GM18511 (cell line): ENCODE data around the gene C1QTNF9.
"Not testable (repeated sequence)": the region's sequence is repeated elsewhere in the genome, so short reads cannot be mapped to it uniquely, and the experiment has no call there.

Experiments
- ATAC-seq: cut with Tn5 transposase; IDR thresholded peaks from one replicate; pipeline ENCODE4 v1.9.1; 2021; ENCODE audit warnings: mild to moderate bottlenecking, moderate library complexity; ENCODE audit not compliant: unreplicated experiment

The C1QTNF9 gene

GRCh38 chr13:24281188-24282008 is 28.0 kb upstream of the C1QTNF9 start:
- ATAC-seq, result no peak

DNA sequence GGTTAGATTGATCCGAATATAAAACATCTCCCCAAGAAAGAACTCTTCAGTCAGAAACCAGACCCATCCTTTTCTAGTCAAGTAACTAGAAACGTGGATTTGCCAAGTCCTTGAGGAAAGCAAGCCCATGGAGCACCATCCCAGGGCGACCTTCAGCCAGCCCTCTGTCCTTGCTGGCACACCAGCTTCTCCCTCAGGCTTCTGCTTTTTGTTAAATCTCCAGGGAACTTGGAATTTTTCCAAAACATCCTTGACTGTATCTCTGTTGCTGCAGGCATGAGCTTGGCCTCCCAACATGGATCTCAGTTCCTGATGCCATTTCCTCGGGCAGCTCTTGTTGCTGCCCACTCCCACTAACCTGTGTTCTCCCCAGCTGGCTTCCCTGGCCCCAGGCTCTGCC is 27.1 kb upstream of the C1QTNF9 start:
- no peak for ATAC-seq

DNA sequence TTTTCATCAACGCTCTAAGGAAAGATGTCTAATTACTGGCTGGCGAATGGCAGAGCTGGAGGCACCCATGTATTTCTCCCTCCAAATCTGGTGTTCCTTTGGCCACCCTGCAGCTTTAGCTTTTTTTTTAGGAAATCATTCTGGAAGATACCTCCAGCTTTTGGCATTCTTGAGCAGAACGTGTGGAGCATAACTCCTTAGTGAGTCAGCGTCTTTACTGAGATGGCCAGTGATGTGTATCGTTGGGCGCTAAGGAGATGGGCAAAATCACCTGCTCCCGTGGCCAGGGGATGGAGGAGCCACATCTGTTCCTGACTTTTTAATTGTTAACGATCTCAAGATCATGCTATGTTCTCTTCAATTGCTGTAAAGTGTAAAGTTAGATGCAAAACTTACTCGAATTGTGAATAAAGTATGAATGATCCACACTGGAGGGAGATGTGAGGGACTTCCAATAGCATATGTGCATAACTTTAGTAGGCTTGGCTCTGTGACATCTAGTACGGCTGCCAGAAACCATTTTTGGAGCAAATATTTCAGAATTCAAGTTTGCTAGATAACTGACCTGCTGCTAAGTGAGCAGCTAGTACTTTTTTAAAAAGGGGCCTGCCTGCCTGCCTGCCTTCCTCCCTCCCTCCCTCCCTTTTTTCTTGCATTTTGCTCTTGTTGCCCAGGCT is 24.4 kb upstream of the C1QTNF9 start:
- no peak for ATAC-seq

- ATAC-seq, result no peak
Measured at GRCh38 chr13:24286624-24287023, 22.8 kb upstream of the C1QTNF9 start.

- no peak for ATAC-seq
Measured at GRCh38 chr13:24287748-24288287, 21.6 kb upstream of the C1QTNF9 start.

DNA sequence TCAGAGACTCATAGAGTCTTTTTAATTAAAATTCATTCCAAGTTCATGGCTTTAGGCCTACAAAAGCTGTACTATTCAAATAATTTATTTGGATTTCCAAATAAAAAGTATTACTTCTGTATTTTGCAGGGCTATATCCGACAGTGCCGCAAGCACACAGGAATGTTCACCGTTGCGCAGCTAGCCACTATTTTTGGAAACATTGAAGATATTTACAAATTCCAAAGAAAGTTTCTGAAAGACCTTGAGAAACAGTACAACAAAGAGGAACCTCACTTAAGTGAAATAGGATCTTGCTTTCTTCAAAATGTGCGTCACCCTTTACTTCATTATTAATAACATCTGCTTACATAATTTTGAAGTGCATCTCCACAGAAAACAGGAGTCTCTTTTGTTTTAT is 20.5 kb upstream of the C1QTNF9 start:
- no peak for ATAC-seq

DNA sequence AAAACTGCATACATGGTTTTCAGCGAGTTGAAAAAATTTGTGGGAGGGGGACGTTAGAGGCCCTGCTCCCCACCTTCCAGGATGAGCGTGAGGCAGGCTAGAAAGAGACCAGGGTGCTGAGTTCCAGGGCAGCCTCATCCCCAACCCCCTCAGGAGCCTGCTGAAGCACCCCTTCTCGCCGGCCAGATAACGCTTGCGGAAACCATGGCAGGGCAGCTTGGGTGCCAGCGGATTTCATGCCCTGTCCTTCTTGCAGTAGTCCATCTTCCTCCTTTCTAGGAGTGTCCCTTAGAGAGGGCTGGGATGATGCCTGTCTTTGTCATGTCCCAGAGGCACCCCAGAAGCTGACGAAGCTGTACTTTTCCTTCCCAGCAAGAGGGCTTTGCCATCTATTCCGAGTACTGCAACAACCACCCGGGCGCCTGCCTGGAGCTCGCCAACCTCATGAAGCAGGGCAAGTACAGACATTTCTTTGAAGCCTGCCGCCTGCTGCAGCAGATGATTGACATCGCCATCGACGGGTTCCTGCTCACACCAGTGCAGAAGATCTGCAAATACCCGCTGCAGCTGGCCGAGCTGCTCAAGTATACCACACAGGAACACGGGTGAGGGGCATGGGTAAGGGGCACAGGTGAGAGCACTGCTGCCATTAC is 19.0 kb upstream of the C1QTNF9 start:
- ATAC-seq, result no peak

DNA sequence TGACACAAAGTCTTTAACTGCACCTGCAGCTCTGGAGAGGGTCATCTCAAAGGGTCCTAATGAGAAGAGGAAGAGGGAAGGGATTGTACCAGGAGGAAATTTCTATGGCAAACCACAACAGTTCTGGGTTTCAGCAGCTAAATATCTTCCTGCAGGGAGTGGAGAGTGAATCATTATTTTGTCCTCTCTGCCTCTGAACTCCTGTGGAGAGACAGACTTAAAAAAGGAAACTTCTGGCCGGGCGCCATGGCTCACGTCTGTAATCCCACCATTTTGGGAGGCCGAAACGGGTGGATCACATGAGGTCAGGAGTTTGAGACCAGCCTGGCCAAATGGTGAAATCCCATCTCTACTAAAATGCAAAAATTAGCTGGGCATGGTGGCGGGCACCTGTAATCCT is 16.9 kb upstream of the C1QTNF9 start:
- no peak for ATAC-seq

GRCh38 chr13:24293746-24294145 is 15.6 kb upstream of the C1QTNF9 start:
- ATAC-seq, result no peak

DNA sequence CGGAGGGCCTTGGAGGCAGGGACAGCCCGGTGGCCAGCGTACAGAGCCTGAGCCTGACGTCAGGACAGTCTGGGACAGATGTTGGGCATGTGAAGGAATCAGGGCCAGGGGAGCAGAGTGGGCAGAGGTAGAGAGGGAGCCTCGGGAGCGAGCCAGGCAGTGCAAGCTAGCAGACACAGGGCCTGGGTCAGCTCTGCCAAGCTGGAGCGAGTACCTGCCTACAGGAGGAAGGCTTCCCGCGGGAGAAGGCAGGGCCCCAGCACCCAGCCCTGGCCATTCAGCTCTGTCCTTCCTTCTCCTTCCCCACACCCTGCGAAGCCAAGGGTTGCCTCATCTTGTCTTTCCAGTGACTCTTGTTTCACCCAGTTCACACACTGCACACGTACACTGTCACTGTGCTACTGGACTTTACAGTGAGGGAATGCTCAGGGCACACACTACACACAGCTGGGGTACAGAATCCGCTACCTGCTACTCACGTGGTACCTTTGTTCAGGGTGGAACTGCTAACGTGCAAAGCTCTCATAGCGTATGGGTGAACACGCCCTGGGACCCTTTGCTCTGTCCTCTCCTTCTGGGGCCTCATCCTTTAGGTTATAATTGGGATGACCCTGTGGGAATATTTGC is 9.8 kb upstream of the C1QTNF9 start:
- no peak for ATAC-seq

GRCh38 chr13:24301434-24301833 is 7.9 kb upstream of the C1QTNF9 start:
- no peak for ATAC-seq

DNA sequence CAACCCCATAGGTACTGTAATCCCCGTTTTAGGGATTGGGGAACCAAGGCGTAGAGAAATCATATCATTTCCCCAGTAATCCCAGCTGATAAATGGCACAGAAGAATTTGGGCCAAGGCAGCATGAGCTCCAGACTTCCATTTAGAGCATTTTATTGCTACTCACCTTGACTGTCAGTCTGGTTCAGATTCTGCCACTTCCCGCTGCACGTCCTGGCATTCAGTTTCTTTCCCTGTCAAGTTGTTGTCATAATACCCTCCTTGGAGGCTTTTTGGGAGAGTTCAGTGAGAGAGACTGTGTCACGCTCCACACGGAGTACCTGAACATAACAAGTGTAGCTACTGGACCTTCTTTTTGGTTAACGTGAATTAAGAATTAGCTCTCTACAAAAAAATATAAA is 7.5 kb upstream of the C1QTNF9 start:
- ATAC-seq, result no peak

DNA sequence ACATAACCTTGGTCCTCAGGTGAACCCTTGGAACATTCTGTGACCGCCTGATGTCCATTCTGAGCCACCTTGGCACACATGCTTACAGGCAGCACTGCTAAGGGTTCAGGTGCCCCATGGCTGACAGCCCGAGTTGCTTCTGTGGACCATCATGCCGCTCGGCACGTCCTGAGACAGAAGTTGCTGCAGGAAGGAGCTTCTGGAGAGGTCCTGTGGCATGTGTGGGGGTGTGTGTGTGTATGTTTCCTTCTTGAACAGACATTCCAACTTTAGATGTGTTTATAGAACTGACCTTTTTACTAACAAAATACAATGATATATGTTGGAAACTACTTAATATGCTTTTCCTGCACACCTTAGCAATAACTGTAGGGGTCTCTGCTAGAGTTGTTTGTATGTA is 4.8 kb upstream of the C1QTNF9 start:
- no peak for ATAC-seq

DNA sequence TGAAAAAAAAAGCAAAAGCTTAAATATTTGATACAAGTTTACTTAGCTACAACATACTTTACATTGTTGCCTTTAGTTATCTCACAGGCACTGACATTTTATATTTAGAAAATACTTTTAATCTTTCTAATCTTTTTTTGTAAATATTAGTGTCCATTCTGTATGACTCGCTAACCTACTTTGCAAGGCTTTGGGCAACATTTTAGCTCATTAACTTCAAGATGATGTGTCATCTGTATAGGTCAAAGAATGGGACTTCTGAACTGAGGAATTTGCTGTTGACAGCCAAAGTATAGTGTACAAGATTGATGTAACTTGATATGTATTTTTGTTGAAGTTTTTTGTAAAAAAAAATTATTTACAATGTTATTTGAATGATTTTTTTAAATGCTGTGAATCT is 2.7 kb upstream of the C1QTNF9 start:
- no peak for ATAC-seq

DNA sequence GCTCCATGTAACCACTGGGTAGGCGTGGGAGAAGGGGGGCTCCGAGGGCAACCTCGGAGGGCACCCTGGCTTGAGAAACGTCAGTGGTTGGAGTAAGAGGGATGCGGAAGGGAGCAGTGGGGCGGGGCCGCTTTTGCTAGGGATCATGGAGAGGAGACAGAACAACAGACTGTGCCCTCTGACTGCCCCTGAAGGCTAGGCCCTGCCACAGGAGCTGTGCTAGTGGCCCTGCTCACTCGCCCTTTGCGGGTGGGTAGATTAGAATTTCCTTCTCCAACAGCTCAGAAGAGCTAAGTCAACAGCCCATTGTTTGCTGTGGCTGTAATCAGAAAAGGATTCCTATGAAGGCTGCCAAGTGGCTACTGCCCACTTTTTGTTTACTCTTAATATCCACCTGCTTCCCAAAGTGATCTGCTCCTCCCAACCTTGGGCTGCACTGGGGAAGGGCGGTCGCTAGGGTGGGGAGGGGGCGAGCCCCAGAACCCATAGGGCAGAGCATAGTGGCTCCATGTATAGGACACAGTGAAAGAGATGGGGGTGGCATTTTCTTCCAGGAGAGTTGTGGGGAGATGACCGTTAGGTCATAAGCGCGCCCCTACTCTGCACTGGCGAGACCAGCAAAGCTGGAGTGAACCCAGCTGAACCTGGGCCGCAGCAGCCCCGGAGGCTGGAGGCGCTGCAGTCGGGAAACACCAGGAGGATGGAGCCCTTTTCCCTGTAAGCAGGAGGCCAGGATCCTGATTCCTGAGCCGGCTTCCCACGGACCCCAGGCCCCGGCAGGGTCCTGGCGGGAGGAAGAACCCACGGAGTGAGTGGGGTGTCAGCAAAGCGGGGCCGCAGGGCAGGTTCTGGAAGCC is 1.9 kb upstream of the C1QTNF9 start:
- no peak for ATAC-seq

DNA sequence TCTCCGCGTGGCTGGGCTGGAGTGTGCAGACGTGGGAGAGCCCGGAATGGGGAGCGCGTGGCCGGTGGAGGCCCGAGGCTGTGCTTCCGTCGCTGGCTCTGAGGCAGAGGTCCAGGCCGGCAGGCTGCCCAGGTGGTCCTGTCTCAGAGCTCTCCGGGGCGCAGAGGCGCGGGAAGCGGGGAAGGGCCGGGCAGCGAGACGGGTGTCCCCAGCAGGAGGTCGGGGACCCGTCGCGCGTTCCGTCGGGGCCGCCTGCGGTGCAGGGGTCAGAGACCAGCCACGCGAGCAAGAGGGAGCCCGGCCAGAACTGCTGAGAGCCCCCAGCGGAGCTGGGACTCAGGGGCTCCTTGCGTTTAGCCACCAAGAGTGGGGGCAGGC is 1.3 kb upstream of the C1QTNF9 start:
- no peak for ATAC-seq

DNA sequence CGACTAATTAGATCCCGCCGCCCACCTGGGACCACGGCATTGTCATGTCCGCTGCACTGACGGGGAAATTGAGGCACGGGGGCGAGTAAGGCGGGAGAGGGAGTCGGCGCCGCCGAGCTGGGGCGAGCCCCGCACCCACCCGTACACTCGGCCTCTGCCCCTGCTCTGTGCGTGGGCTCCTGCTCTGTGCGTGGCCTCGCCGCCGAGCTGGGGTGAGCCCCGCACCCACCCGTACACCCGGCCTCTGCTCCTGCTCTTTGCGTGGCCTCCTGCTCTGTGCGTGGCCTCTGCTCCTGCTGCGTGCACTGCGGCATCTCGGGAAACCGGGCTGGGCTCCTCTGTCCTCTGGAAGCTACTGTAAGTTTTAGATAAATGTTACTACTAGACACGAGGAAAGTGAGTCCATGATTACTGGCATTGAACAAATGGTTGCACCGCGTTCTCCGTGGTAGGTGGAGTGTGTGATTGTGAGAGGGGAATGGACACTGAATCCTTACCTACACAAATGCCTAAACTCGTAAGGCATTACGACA is 826 bp upstream of the C1QTNF9 start:
- ATAC-seq, result no peak

DNA sequence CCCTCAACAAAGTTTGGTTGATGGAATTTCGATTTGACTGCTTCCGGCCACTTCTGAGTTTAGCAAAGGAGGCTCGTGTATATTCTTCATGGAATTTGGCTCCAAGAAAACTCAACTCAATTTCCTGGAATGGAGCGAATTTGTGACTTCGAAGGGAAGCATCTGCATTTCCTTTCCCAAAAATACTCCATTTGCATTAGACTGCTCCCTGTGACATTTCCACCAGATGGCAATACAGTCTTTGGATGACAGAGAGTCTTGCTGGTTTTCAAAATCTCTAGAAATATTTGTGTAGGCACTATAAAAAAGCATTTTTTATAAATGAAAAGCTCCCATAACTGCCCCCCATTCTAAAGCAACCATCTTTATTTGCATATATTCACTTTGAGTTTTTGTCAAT is 4.1 kb downstream of the C1QTNF9 start:
- ATAC-seq, result no peak

DNA sequence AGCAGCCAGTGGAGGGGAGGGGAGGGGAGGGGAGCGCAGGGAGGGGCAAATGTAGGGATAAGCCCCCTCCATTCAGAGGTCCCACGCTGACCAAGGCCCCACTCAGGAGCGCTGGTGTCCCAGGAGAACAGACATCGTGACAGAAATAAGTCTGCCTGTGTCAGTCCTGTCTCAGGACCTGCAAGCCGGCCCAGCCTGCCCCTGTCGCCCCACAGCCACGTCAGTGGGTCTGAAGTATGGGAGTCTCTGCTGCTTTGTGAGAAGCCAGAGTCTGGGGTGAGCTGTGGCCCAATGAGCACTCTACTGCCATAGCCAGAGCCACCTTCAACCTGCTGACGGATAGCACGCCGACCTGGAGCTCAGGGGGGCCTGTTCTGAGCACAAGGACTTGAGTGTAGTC is 8.5 kb downstream of the C1QTNF9 start:
- ATAC-seq, result not testable (repeated sequence)

GRCh38 chr13:24318878-24319277 is 9.5 kb downstream of the C1QTNF9 start:
- not testable (repeated sequence) for ATAC-seq
